Central memory CD4-positive, alpha-beta T cell (primary cell): Measurements from ENCODE around the gene POMGNT1.

Experiments
- DNase-seq: peaks from one replicate; pipeline ENCODE4 v3.0.0; 2022

POMGNT1 gene

GRCh38 chr1:46206399-46206798 is 8.2 kb upstream of the POMGNT1 start:
- DNase-seq: no peak

- DNase-seq: no peak
These were observed 7.6 kb upstream of the POMGNT1 start for GRCh38 chr1:46205791-46206190.

- no peak for DNase-seq
These were observed 6.9 kb upstream of the POMGNT1 start for GRCh38 chr1:46205141-46205540.

GRCh38 chr1:46204406-46204742 is 6.1 kb upstream of the POMGNT1 start:
- no peak for DNase-seq

GRCh38 chr1:46203738-46204405 is 5.6 kb upstream of the POMGNT1 start:
- DNase-seq: no peak

GRCh38 chr1:46199233-46199749 is 1.1 kb upstream of the POMGNT1 start:
- no peak for DNase-seq

GRCh38 chr1:46197560-46197963 is 672 bp downstream of the POMGNT1 start:
- no peak for DNase-seq

GRCh38 chr1:46196609-46197008 is 1.6 kb downstream of the POMGNT1 start:
- no peak for DNase-seq

- DNase-seq: no peak
These were observed 3.5 kb downstream of the POMGNT1 start for GRCh38 chr1:46194641-46195193.

GRCh38 chr1:46193984-46194570 is 4.2 kb downstream of the POMGNT1 start:
- no peak for DNase-seq

- no peak for DNase-seq
These were observed 4.9 kb downstream of the POMGNT1 start for GRCh38 chr1:46193285-46193684.

- DNase-seq: no peak
These were observed 6.1 kb downstream of the POMGNT1 start for GRCh38 chr1:46192171-46192570.

GRCh38 chr1:46191033-46191701 is 7.1 kb downstream of the POMGNT1 start:
- no peak for DNase-seq

- no peak for DNase-seq
These were observed 7.7 kb downstream of the POMGNT1 start for GRCh38 chr1:46190539-46190938.

- no peak for DNase-seq
These were observed 9.8 kb downstream of the POMGNT1 start for GRCh38 chr1:46188295-46189030.

- DNase-seq: no peak
These were observed 10.9 kb downstream of the POMGNT1 start for GRCh38 chr1:46187106-46187869.

- DNase-seq: no peak
These were observed 12.2 kb downstream of the POMGNT1 start for GRCh38 chr1:46186076-46186475.

- DNase-seq: no peak
These were observed 13.1 kb downstream of the POMGNT1 start for GRCh38 chr1:46184920-46185658.

- no peak for DNase-seq
These were observed 14.2 kb downstream of the POMGNT1 start for GRCh38 chr1:46183926-46184557.

- no peak for DNase-seq
These were observed 15.0 kb downstream of the POMGNT1 start for GRCh38 chr1:46183079-46183847.
